ENCODE data around the gene ACIN1. TPM values are rescaled to one million over a fixed set of nuclear protein-coding genes. Genes with fewer than 3 reads are reported as not detected.

ACIN1 gene
- total and polyA plus RNA-seq, 9 of the 15 experiments (the other 6 are each of a cell fraction or from before 2014, with no cell fraction given), result 5.0 to 196 (median 129) TPM

- TF ChIP-seq, protein P1, sequence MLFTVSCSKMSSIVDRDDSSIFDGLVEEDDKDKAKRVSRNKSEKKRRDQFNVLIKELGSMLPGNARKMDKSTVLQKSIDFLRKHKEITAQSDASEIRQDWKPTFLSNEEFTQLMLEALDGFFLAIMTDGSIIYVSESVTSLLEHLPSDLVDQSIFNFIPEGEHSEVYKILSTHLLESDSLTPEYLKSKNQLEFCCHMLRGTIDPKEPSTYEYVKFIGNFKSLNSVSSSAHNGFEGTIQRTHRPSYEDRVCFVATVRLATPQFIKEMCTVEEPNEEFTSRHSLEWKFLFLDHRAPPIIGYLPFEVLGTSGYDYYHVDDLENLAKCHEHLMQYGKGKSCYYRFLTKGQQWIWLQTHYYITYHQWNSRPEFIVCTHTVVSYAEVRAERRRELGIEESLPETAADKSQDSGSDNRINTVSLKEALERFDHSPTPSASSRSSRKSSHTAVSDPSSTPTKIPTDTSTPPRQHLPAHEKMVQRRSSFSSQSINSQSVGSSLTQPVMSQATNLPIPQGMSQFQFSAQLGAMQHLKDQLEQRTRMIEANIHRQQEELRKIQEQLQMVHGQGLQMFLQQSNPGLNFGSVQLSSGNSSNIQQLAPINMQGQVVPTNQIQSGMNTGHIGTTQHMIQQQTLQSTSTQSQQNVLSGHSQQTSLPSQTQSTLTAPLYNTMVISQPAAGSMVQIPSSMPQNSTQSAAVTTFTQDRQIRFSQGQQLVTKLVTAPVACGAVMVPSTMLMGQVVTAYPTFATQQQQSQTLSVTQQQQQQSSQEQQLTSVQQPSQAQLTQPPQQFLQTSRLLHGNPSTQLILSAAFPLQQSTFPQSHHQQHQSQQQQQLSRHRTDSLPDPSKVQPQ (CRISPR knock-in tag; IDR thresholded peaks at IDR 0.05; ENCODE audit: borderline replicate concordance), result no peak
- TF ChIP-seq, protein P2, sequence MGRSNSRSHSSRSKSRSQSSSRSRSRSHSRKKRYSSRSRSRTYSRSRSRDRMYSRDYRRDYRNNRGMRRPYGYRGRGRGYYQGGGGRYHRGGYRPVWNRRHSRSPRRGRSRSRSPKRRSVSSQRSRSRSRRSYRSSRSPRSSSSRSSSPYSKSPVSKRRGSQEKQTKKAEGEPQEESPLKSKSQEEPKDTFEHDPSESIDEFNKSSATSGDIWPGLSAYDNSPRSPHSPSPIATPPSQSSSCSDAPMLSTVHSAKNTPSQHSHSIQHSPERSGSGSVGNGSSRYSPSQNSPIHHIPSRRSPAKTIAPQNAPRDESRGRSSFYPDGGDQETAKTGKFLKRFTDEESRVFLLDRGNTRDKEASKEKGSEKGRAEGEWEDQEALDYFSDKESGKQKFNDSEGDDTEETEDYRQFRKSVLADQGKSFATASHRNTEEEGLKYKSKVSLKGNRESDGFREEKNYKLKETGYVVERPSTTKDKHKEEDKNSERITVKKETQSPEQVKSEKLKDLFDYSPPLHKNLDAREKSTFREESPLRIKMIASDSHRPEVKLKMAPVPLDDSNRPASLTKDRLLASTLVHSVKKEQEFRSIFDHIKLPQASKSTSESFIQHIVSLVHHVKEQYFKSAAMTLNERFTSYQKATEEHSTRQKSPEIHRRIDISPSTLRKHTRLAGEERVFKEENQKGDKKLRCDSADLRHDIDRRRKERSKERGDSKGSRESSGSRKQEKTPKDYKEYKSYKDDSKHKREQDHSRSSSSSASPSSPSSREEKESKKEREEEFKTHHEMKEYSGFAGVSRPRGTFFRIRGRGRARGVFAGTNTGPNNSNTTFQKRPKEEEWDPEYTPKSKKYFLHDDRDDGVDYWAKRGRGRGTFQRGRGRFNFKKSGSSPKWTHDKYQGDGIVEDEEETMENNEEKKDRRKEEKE (IDR thresholded peaks at IDR 0.05; ENCODE audit: borderline replicate concordance in 1 of 2, control insufficient read depth in 1 of 2, low read depth in 2 of 2, low read length in 1 of 2), result no peak
- TF ChIP-seq EWSR1 (IDR thresholded peaks at IDR 0.05; ENCODE audit: borderline replicate concordance, low read depth, partially characterized antibody) (no peak), ARID1B (IDR thresholded peaks at IDR 0.05) (peak; percentile 91), MEF2A (IDR thresholded peaks at IDR 0.05; ENCODE audit: control insufficient read depth, low read depth, low read length) (no peak), E2F1 (CRISPR knock-in tag; IDR thresholded peaks at IDR 0.05) (no peak), ZFP1 (CRISPR knock-in tag; IDR thresholded peaks at IDR 0.05) (no peak), ILK (tag; IDR thresholded peaks at IDR 0.05; ENCODE audit: borderline replicate concordance, low read depth) (no peak), BRF1 (IDR thresholded peaks at IDR 0.05; ENCODE audit: borderline replicate concordance, extremely low read depth, insufficient read length) (no peak), PRMT5 (CRISPR knock-in tag; IDR thresholded peaks at IDR 0.05) (no peak), HNRNPH1 (optimal IDR thresholded peaks at IDR 0.05; ENCODE audit: low read depth, low read length) (no peak), ZNF79 (CRISPR knock-in tag; IDR thresholded peaks at IDR 0.05; ENCODE audit: low read depth) (no peak), HBP1 (CRISPR knock-in tag; IDR thresholded peaks at IDR 0.05) (no peak)
- TF ChIP-seq, protein P3, sequence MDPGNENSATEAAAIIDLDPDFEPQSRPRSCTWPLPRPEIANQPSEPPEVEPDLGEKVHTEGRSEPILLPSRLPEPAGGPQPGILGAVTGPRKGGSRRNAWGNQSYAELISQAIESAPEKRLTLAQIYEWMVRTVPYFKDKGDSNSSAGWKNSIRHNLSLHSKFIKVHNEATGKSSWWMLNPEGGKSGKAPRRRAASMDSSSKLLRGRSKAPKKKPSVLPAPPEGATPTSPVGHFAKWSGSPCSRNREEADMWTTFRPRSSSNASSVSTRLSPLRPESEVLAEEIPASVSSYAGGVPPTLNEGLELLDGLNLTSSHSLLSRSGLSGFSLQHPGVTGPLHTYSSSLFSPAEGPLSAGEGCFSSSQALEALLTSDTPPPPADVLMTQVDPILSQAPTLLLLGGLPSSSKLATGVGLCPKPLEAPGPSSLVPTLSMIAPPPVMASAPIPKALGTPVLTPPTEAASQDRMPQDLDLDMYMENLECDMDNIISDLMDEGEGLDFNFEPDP (CRISPR knock-in tag; IDR thresholded peaks at IDR 0.05), result no peak
- TF ChIP-seq, protein P4, sequence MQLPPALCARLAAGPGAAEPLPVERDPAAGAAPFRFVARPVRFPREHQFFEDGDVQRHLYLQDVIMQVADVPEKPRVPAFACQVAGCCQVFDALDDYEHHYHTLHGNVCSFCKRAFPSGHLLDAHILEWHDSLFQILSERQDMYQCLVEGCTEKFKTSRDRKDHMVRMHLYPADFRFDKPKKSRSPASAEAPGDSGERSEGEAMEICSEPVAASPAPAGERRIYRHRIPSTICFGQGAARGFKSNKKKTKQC (CRISPR knock-in tag; IDR thresholded peaks at IDR 0.05), result no peak
Observed at GRCh38 chr14:23128969-23129758, 34.2 kb upstream of the ACIN1 start (continued).

Data from K562 (cell line).